Ovary (tissue), 10 donors: ENCODE results near the gene EFL1. TPM values are rescaled to one million over a fixed set of nuclear protein-coding genes. Genes with fewer than 3 reads are reported as not detected.
"Not testable (repeated sequence)": the region's sequence is repeated elsewhere in the genome, so short reads cannot be mapped to it uniquely, and the experiment has no call there.

ENCODE experiments used
- DNase-seq, 5 donors: peaks; one replicate each; pipeline ENCODE4 v3.0.0-alpha.2; 2019 to 2020
- H3K27ac ChIP-seq, 2 donors: fragments of 200-600 bp; one replicate each; pipeline versions ENCODE4 v1.5.1 to v1.8.0; 2019 to 2022
- H3K27me3 ChIP-seq: fragments of 200-600 bp; one replicate; pipeline ENCODE4 v1.8.0; 2022
- H3K36me3 ChIP-seq: fragments of 200-600 bp; sonication (generic); one replicate; pipeline ENCODE4 v1.5.1; 2019
- H3K4me1 ChIP-seq: one replicate; pipeline ENCODE4 v1.8.1; 2013; ENCODE audit warnings: mild to moderate bottlenecking, moderate library complexity; ENCODE audit not compliant: insufficient read depth
- H3K4me3 ChIP-seq: fragments of 200-600 bp; sonication (generic); one replicate; pipeline ENCODE4 v1.5.1; 2017
- H3K9me3 ChIP-seq, 2 donors: fragments of 200-600 bp in 1 of 2; sonication (generic) in 1 of 2; one replicate each; pipeline versions ENCODE4 v1.5.1 to v1.8.1; 2013 to 2019; ENCODE audit warnings: mild to moderate bottlenecking in 1 of 2, moderate library complexity in 1 of 2
- EP300 ChIP-seq: sonication (generic); formaldehyde crosslinking; IDR thresholded peaks from one replicate; pipeline ENCODE4 v1.6.1; 2017; ENCODE audit warnings: antibody characterized with exemption
- POLR2A ChIP-seq: fragments of 450-650 bp; IDR thresholded peaks from one replicate; pipeline ENCODE4 v1.6.1; 2017; ENCODE audit warnings: antibody characterized with exemption, mild to moderate bottlenecking, moderate library complexity
- WGBS, 3 donors: extraction: QIAGEN DNeasy Blood & Tissue Kit in 1 of 3; methylation state at CpG; one replicate each; pipeline versions ENCODE4 v1.1.5 to v1.1.7; 2013 to 2017; 5-methylcytosine and 5-hydroxymethylcytosine counted together
- intact Hi-C, 4 donors: fragments of 100-400 bp; cut with DNase I; formaldehyde crosslinking; loops; one replicate each; pipeline versions ENCODE4 v1.11.0 to v1.15.1; 2022 to 2023
- long read RNA-seq, 3 donors: library from polyadenylated mRNA in 2 of 3; unstranded in 2 of 3; transcript quantifications; one replicate each; pipeline ENCODE4 v2.0.0 and lab custom pipeline, GENCODE V29; 2021 to 2026
- polyA plus RNA-seq, 2 donors: library from polyadenylated mRNA; stranded (reverse); fragments of 200-250 nt in 1 of 2; fragments of 350-450 nt in 1 of 2; fragmentation: Illumina TruSeq in 1 of 2; extraction: RNeasy Lipid Tissue Mini Kit (QIAGEN cat#74804) in 1 of 2; gene quantifications; one replicate each; pipeline ENCODE4 v1.2.3, GENCODE V29; 2013 to 2014
- total RNA-seq, 7 donors: library from RNA; depleted of rRNA in 2 of 7; stranded (reverse); fragments of >200 nt in 2 of 7; fragmentation: NEBNext Ultra II Directional in 3 of 7; extraction: Animal tissue kit (Norgen Biotek cat#: 25700) in 3 of 7; gene quantifications; one replicate each; pipeline versions ENCODE4 v1.1.0 to v1.2.4, GENCODE V29; 2016 to 2023
- TF ChIP-seq, protein P1 (sequence below), 3 donors: fragments of 450-650 bp in 2 of 3; fragments of 200-600 bp in 1 of 3; IDR thresholded peaks; one replicate each; pipeline versions ENCODE4 v1.5.1 to v1.8.0; 2016 to 2022; ENCODE audit warnings: antibody characterized with exemption in 3 of 3, mild to moderate bottlenecking in 1 of 3
- donor health status: DM: no; HTN: no; CAD: no; lungs with moderate emphysema.
- donor health status: DM: no; HTN: no; CAD: no.
- donor health status: Bipolar disorder and iron deficiency.
- donor health status: DM: yes; HTN: yes; CAD: no.
- donor health status: DM: no; HTN: no; CAD: no.
- donor health status: DM: yes; HTN: yes; CAD: no.

The EFL1 gene
- total RNA-seq (10 to 100 TPM in 2 of 7 donors, 1 to 10 TPM in 5; 7.7 to 11.1 (median 8.9) TPM), polyA plus RNA-seq (10 to 100 TPM in 1 of 2 donors, 1 to 10 TPM in 1; 4.1 to 15.2 TPM)
- long read RNA-seq, donor 1, partial matches to known transcripts = 28 of 33 reads
- long read RNA-seq, donor 1, other reads (novel, unspliced or antisense) = 3 of 33 reads
- long read RNA-seq, donor 2, partial matches to known transcripts = 0 of 4 reads
- long read RNA-seq, donor 2, other reads (novel, unspliced or antisense) = 0 of 4 reads
- long read RNA-seq, donor 3, transcript EFL1-201 (20 exons, 3,675 nt) = major isoform, 16 of 20 reads
- long read RNA-seq, donor 3, partial matches to known transcripts = 1 of 20 reads
- long read RNA-seq, donor 3, other reads (novel, unspliced or antisense) = 3 of 20 reads

DNA sequence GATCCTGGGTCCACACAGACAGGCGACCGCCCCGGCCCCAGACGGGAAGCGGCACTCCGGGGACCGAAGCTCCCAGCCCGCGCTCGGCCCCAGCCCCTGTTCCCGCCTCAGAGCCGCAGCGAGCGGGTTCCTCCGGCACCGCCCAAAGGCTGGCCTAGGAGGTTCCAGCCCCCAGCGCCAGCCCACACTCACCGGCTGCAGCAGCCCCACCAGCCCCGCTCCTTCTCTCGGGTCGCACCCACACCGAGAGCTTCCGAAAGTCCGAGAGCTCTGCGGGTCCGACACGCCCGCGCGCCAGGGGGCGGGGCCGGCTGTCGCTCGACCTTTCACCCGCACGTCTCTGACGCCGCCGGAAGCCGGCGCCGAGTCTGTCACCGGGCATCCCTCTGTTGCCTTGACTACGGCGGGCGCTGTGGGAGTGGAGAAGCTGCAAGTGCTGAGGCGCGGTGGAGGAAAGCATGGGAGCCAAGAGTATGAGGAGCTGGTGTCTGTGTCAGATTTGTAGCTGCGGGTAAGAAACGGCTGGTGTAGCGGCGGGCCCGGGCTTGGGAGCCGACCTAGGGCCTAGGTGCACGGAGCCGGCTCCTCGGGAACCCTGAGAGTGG, at the start of gene EFL1, which contains the start of gene SAXO2:
EFL1 (minus strand) TSS at position 313 of the 605 bp plus-strand sequence. CDS start 956 bp downstream, outside the sequence.
SAXO2 (plus strand) TSS at position 397 of the 605 bp plus-strand sequence; CDS start at position 459, 62 bp downstream.
- H3K27ac ChIP-seq = peak within 1 kb of the TSS in 1 of 2 donors; percentile 70
- peak within 1 kb of the TSS; percentile 84 for H3K4me3 ChIP-seq
- WGBS, 3 donors = 0% methylated on average over 52 to 57 of the region's 57 CpGs
- intact Hi-C loops = no loop called here
- TF ChIP-seq POLR2A = no peak
- TF ChIP-seq, protein P1, sequence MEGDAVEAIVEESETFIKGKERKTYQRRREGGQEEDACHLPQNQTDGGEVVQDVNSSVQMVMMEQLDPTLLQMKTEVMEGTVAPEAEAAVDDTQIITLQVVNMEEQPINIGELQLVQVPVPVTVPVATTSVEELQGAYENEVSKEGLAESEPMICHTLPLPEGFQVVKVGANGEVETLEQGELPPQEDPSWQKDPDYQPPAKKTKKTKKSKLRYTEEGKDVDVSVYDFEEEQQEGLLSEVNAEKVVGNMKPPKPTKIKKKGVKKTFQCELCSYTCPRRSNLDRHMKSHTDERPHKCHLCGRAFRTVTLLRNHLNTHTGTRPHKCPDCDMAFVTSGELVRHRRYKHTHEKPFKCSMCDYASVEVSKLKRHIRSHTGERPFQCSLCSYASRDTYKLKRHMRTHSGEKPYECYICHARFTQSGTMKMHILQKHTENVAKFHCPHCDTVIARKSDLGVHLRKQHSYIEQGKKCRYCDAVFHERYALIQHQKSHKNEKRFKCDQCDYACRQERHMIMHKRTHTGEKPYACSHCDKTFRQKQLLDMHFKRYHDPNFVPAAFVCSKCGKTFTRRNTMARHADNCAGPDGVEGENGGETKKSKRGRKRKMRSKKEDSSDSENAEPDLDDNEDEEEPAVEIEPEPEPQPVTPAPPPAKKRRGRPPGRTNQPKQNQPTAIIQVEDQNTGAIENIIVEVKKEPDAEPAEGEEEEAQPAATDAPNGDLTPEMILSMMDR (IDR thresholded peaks at IDR 0.05) = no peak
- TF ChIP-seq EP300 = no peak
- H3K36me3 ChIP-seq = no peaks in the 10 kb centered on the region
- H3K9me3 ChIP-seq = no peaks in the 10 kb centered on the region
- peak; percentile 78 to 92 (median 90) for DNase-seq
- peaks cover 1% of the 10 kb centered on the region for H3K4me1 ChIP-seq
- no peaks in the 10 kb centered on the region for H3K27me3 ChIP-seq

DNA sequence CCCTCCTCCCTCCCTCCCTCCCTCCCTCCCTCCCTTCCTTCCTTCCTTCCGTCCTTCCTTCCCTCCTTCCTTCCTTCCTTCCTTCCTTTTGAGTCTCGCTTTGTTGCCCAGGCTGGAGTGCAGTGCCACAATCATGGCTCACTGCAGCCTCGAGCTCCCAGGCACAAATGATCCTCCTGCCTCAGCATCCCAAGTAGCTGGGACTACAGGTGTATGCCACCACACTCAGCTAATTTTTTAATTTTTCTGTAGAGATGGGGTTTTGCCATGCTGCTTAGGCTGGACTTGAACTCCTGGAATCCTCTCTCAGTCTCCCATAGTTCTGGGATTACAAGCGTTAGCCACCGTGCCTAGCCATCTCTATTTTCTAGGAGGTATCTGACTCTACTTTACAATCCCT, 48.8 kb upstream of the EFL1 start:
- H3K36me3 ChIP-seq, H3K27me3 ChIP-seq, intact Hi-C loops, H3K4me3 ChIP-seq, H3K4me1 ChIP-seq, H3K27ac ChIP-seq, DNase-seq, H3K9me3 ChIP-seq: not testable (repeated sequence)
- WGBS, 3 donors = 77 to 88% (median 86%) methylated on average over 5 of the region's 5 CpGs

DNA sequence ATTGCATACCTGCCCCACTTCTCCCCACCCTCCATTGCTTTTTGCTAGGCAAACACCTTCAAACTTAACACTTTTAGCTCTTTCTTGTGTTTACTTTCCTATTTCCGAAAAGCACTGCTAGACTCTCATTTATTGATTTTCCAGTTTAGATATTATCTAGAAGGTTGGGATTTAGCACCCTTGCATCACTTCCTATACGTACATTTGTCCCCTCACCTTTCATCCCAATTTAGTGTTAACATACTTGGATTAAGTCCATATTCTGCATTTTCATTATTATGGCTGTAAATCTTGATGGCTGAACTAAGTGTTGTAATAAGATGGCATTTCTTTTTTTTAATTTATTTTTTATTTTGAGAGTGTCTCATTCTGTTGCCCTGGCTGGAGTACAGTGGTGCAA, 47.3 kb upstream of the EFL1 start:
- no peaks in the 10 kb centered on the region for H3K27me3 ChIP-seq
- TF ChIP-seq, protein P1 (IDR thresholded peaks at IDR 0.05) = no peak
- TF ChIP-seq EP300 (no peak), POLR2A (no peak)
- intact Hi-C loops = no loop called here
- no peaks in the 10 kb centered on the region for H3K36me3 ChIP-seq
- H3K9me3 ChIP-seq = no peaks in the 10 kb centered on the region
- H3K4me1 ChIP-seq = no peaks in the 10 kb centered on the region
- H3K4me3 ChIP-seq = no peak overlapping the region
- 82 to 88% (median 85%) methylated on average over 2 of the region's 2 CpGs for WGBS, 3 donors
- no peak overlapping the region for H3K27ac ChIP-seq
- DNase-seq = no peak

DNA sequence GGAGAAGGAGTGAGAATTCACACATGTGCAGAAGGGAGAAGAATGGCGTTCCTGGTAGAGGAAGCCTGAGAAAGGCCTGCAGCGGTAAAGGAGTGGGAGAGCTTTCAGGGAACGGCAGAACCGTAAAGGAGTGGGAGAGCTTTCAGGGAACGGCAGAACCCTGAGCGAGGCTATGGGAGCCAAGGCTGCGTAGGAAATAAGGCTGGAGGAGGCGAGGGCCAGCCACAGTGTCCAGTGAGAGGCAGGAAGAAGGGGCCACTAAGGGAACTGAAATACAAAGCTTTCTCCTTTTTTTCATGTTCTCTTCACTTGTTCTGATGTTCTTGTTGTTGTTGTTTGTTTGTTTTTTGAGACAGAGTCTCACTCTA, 45.2 kb upstream of the EFL1 start:
- DNase-seq = no peak
- Histone ChIP-seq H3K36me3 (no peaks in the 10 kb centered on the region), H3K27ac (no peak overlapping the region), H3K4me3 (no peak overlapping the region), H3K4me1 (no peaks in the 10 kb centered on the region), H3K27me3 (no peaks in the 10 kb centered on the region), H3K9me3 (no peaks in the 10 kb centered on the region)
- 72 to 89% (median 76%) methylated on average over 6 to 8 of the region's 8 CpGs for WGBS, 3 donors
- intact Hi-C loops = no loop called here
- TF ChIP-seq, protein P1 (IDR thresholded peaks at IDR 0.05) = no peak
- TF ChIP-seq EP300 = no peak
- TF ChIP-seq POLR2A = no peak
